Measurements from ENCODE around the gene NBPF19.
"Not testable (repeated sequence)": the region's sequence is repeated elsewhere in the genome, so short reads cannot be mapped to it uniquely, and the experiment has no call there.

Gene NBPF19

GRCh38 chr1:149474745-149475144 is at the start of gene NBPF19:
TSS of gene NBPF19 (plus strand) at chr1:149475045. CDS start at chr1:149475933, 888 bp downstream.
- not testable (repeated sequence) for DNase-seq

- DNase-seq = not testable (repeated sequence)
These were observed 46.5 kb upstream of the NBPF19 start for GRCh38 chr1:149428317-149428716.

GRCh38 chr1:149445451-149445850 is 29.4 kb upstream of the NBPF19 start:
- not testable (repeated sequence) for DNase-seq

- DNase-seq = not testable (repeated sequence)
These were observed 22.6 kb upstream of the NBPF19 start for GRCh38 chr1:149452196-149452595.

GRCh38 chr1:149452652-149453051 is 22.2 kb upstream of the NBPF19 start:
- DNase-seq = not testable (repeated sequence)

GRCh38 chr1:149558350-149558825 is 83.5 kb downstream of the NBPF19 start:
- DNase-seq = not testable (repeated sequence)

GRCh38 chr1:149561806-149562205 is 87.0 kb downstream of the NBPF19 start:
- not testable (repeated sequence) for DNase-seq

- not testable (repeated sequence) for DNase-seq
These were observed 90.6 kb downstream of the NBPF19 start for GRCh38 chr1:149565485-149565884.

- DNase-seq = not testable (repeated sequence)
These were observed 97.9 kb downstream of the NBPF19 start for GRCh38 chr1:149572763-149573162.

- not testable (repeated sequence) for DNase-seq
These were observed 110.7 kb downstream of the NBPF19 start for GRCh38 chr1:149585592-149585991.
